Fibroblast of skin of left quadriceps (primary cell): ENCODE results near the gene TEX47.
A peak's percentile ranks its signal among the peaks of the same experiment; 100 is the strongest.

Experiments
- DNase-seq, 2 experiments: peaks; one replicate each; pipeline ENCODE4 v3.0.0-alpha.2; 2013; ENCODE audit warnings: low read depth in 2 of 2

TEX47 gene

DNA sequence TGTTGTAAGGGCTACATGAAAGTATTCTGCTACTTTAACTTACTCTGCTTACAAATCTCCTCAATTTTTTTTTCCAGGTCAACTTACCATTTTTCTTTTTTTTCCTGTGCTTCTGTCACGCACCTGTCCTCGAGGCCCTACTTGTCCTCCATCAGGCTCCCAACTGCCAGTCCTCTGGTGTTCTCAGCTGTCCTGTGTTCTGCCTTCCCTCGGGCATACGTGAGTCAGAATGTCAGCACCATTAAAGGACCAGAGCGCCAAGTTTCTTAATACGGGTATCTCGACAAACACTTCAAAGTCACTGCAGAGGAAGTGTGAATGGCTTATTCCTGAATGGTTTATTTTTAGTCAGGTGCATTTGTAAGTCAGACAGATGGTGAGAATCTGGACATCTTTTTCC, at the start of gene TEX47:
TEX47 (minus strand) TSS at position 185 of the 400 bp plus-strand sequence. CDS start 795 bp downstream, outside the sequence.
- DNase-seq: no peak

DNA sequence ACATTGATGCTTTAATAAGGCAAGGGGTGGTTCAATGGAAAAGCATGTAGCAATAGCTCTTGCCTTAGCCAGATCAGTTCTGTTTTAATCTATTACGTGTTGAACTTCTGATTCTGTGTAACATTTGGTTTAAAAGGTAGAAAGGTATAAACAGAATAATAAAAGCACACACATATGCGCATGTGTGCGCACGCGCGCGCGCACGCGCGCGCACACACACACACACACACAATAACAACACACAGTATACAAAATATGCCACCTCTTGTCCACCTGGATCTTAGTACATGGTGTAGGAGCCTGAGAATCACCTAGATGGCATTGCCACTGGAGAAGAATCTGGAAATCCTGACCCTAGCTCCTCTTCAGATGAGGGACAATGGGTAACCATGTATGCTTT, 49.6 kb upstream of the TEX47 start:
- no peak for DNase-seq

DNA sequence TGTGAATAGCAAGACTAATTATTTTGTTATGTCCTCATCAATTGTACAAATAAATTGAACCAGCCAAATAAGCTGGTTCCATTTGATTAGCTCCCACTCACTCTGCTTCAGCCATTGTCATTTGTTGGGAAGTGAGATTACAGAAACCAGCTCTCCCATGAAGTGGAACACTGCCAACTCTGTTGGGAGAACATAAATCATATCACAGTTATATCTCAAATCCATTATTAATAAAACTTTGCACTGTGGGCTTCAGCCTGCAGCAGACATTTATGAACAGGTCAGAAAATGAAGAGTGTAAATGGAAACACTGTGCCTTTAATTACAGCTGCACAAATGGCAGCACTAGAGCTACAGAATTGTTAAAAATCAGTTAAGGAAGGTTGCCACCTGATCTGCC, 46.7 kb upstream of the TEX47 start:
- no peak for DNase-seq

DNA sequence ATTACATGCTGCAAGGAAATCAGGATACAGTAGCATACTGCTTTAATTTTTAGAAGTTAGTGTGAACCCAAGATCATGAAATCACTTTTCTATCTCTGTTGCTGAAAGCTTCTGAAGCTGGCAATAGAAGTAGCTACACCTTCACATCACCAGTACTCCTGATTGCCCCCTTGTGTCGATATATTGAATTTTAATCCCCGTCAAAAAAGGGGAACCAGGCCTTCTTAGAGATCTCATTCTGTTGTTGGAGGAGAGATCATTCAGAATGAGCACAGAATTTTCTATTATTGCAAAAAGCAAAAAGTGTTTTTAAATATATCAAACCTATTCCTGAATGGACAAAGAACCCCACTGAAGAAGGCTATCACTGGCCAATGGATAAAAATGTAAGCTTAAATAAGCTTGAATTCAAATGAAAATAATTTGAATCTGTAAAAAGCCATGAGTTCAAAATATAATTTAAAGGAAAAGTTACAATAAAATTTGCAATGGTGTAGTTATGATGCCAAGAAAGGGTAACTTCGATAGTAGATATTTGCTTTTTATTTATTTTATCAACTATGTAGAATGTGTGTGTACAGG, 39.7 kb upstream of the TEX47 start:
- peak in 1 of 2 experiments; percentile 6 for DNase-seq

DNA sequence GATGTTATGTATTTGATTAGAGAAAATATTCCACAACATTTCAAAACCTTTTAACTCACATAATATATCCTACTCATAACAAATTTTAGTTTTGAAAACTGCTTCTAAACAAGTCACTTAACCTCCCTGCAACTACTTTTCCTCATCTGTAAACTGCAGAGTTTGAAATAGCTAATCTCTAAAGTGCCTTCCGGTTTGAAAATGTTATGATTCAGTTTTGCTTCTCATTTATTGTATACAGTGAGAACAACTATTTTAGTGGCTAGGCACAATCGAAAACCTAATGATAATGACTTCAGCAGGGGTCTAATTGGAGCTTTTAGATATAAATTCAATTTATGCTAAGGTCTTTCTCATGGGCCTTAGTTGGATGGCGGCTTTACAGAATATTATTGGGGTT, 30.7 kb upstream of the TEX47 start:
- no peak for DNase-seq

DNA sequence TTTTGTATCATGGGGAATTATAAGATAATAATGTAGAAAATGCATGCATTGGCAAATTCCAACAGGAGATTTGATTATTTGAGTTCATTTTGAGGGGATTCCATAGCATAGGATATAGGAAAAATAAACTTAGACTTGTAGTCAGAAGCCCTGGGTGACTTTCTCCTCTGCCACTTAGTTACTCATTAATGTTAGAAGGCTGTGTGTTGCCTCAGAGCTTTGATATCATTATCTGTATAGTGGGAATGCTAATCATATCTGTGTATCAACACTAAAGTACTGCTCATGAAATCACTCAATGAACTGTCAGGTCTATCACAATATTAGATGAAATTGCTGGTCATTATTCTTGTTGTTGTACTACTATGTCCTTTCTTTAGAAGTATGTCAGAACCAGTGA, 23.0 kb upstream of the TEX47 start:
- no peak for DNase-seq

DNA sequence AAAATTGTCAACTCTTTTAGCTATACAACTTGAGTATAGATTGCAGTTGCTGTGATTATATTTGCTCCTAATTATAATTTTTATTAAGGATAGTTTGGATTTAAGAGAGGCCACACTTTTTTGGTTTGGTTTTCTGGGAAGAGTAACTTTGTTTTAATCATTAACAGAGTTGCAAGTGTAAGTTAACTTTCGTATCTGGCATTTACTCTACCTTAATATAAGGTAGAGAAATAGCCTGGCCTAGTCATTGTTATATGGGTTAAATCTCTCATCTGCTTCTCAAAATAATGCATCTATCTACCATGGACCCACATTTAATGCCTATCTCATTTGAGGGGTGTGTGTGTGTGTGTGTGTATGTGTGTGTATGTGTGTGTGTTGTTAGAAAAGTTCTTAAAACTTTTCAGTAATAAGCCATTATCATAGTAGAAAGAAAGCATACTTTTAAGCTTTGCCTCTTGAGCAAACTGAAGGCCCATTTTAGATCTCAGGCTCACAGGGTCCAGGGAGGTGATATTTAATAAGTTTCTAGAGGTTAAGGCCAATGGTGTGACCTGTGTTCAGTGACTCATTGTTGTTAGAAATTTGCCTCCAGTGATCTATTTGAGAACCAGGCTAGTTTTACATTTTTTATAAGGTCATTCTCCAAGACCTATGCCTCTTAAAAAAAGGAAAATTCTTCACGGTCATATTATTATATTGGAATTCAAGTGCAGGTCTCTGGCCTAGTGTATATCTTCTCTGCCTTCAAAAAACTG, 10.9 kb upstream of the TEX47 start:
- DNase-seq: no peak

DNA sequence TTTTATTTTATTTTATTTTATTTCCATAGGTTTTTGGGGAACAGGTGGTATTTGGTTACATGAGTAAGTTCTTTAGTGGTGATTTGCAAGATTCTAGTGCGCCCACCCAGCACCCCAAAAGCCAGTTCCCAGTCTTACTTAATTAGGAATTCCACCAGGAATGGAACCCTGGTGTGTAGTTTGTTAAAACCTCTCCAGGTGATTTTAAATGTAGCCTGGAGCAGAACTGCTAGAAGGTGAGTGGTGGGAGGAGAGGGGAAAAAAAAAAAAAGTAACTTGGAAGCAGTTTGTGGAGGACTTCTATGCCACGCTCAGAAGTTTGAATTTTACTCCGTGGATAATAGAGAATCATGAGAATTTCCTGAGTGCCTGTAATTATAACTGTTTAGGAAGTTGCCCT, 5.5 kb upstream of the TEX47 start:
- no peak for DNase-seq

DNA sequence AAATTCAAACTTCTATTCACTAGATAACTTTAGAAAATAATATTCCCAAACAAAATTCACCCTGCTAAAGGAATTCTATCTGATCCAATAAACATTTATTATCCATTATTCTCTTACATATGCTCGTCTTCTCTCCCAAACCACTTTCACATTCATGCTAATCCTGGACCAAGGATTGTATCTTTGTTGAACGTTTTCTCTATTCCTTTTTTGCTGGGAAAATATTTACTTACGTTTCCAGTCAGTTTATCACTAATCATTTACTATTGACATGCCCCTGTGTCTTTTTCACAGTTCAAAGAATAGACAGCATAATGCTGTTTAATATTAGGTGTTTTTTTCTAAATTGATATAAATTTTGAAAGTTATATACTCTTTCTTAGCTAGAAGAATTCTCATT, 3.2 kb downstream of the TEX47 start:
- no peak for DNase-seq

DNA sequence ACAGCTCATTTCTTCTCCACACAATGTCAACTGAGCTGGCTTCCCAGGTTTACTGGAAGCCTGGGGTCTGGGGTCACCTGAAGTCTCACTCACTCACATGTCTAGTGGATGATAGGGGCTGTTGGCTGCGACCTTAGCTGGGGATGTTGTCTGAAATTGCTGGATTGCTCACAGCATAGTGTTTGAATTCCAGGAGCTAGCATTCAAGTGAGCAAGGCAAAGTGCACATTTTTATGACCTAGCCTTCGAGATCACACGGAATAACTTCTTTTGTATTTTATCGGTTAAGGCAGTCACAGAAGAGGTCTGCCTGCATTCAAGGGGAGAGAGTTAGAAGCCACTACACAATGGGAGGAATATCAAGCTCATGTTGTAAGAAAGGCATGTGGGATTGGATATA, 3.6 kb downstream of the TEX47 start:
- no peak for DNase-seq

DNA sequence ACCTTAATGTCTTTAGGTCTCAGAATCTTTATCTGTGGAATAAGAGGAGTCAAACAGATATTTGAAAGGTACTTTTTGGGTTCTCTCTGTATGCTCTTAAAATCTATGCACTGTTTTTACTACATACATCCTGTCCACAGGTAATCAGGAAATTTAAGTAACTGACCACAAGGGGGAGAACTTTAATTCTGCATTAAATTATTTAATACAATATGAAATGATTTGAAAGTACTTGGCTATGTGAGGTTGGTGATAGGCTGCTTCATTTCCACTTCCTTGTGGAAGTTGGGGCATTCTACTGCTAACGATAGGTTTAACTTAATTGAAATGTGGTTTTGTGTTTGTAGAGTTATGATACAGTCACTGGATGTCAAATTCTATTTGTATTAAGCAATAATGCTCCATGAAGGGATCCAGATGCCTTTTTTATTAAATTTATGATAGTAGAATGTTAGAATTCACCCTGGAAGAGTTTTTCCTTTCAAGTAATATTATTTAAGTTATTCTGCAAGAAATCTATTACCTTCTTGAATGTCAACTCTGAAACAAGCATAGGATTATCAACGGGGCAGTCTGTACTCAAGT, 6.0 kb downstream of the TEX47 start:
- peak in 1 of 2 experiments; percentile 1 for DNase-seq

DNA sequence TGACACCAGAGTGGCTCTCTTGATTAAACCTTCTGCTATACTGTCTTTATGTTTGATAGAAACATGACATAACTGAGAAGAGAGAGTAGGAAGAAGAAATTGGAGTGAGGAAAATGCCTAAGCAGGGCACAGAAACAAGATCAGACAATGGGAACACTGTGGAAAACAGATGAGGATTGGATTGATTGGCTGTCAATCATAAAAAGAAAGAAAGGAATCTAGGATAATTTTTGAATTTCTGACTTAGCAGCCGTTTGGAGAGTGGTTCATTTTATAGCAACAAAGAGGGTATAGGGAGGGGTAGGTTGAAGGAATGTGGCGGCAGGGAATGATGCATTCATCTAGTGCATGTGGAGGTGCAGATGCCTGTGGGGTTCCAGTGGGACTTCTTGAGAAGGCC, 7.8 kb downstream of the TEX47 start:
- DNase-seq: no peak

DNA sequence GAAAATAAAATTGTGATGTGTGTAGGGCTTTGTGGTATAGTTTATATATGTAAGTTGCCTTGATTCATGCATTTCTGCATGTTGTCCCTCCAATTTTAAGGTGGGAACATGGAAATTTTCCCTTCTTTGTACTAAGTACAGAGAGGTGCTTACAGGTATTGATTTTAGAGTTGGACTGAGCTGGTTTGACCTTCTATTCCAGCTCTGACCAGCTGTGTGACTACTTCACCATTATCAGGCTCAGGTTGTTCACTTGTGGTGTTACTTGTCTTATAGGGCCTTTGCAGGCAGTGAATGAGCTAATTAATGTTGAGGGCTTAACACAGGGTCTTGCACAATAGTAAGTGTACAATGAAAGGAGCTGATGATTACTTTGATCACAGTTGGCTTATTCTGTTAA, 19.7 kb downstream of the TEX47 start:
- DNase-seq: no peak

DNA sequence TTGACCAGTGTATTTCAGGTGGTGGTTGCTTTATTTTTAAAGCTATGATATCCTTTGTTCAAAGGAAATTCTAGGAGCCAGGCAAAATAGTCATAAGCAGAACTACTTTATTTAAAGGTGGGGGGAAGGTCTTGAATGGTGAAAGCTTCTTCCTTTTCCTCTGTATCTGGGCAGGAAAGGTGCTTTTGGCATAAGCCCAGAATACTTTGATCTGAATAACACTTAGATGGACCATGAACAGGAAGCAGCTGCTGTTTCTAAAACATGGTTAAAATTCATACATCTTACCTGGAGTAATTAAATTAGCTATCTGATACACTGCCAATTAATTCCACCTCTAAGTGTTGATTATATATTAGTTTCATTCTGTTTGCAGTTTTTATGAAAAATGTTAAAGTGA, 22.8 kb downstream of the TEX47 start:
- no peak for DNase-seq

DNA sequence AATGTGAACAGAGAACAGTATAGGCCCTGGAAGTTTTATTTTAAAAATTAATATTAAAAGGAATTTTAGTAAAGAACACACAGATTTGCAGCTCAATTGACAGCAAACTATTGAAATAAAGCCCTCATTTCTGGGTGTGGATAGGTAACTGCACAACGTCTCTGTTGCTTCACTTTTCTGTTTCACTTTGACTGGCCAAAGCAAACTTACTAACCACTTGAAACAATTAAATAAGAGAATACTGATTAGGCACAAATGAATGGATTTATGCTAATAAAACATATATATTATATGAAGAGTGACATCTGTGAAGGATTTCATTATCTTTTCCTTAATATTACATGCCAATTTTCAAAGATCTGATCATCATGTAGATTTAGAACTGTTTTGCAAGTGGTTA, 24.1 kb downstream of the TEX47 start:
- no peak for DNase-seq

DNA sequence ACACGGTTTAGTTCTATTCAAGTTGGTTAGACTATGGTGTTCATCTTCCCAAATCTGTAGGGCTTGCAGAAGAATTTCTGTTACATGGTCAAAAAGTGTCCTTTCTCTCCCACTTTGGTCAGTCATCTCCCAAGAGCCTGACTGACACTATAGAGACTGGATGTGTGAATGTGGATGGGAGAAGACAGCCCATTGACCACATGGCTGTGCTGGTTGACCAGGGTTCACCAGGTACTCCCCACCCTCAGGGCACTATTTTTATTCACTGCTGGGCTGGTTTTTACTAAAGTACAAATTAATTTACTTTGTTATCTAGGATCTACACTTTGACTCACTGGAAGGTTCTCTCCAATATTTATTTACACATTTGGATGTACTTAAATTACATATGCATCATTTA, 33.8 kb downstream of the TEX47 start:
- DNase-seq: no peak

DNA sequence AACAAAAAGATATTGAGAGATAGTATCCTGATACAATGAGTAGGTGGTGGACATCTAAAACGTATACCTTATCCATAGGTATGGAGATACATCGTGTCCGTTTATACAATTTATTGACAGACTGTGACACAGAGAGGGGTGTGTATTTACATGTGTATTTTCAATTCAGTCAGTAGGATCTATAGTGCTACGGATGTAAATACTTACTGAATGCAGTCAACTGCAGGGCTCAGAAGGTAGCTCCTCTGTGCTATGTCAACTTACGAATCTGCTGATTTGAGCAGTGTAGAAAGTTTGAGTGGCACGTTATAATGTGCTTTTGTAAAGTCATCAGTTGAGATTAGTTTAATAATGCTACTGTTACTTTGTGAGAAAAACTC, 35.4 kb downstream of the TEX47 start:
- DNase-seq: no peak

DNA sequence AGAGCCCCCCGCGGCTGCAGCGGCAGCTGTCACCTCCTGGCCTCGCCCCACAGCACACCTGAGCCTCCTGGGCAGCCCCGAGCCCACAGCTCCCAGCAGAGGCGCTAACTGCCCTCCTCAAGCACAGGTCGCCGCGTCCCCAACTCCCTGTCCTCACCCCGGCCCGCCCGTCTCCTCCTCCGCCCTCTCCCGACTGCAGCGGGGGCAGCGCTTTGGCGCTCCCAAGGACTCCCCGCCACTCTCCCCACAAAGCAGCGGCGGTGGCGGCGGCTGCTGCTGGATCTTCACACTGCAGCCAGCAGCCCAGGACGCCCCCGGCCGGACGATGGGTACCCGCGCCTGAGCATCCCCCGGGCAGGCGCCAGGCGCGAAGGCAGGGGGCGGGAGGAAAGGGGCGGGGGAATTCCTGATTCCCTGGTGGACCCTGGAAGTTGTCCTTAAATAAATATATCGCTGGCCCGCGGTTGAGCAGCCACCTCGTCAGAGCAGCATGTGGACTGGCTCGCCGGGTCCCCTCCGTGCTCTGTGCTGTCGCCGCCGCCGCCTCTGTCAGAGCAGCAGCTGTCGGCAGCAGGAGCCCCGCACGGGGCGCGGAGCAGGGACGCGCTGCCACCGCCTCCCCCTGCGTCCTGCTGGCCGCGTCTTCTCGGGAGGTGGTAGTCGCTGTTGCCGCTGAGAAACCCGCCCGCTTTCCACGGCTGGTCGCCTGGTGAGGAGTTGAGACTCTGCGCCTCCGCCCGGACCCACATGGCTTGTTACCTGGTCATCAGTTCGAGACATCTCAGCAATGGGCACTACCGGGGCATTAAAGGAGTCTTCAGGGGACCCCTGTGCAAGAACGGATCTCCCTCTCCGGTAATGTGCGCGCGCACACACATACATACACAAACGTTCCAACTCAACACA, 36.1 kb downstream of the TEX47 start, which contains the start of gene ZNF804B:
ZNF804B (plus strand) TSS at position 471 of the 906 bp plus-strand sequence; CDS start at position 748, 277 bp downstream.
- DNase-seq: no peak

DNA sequence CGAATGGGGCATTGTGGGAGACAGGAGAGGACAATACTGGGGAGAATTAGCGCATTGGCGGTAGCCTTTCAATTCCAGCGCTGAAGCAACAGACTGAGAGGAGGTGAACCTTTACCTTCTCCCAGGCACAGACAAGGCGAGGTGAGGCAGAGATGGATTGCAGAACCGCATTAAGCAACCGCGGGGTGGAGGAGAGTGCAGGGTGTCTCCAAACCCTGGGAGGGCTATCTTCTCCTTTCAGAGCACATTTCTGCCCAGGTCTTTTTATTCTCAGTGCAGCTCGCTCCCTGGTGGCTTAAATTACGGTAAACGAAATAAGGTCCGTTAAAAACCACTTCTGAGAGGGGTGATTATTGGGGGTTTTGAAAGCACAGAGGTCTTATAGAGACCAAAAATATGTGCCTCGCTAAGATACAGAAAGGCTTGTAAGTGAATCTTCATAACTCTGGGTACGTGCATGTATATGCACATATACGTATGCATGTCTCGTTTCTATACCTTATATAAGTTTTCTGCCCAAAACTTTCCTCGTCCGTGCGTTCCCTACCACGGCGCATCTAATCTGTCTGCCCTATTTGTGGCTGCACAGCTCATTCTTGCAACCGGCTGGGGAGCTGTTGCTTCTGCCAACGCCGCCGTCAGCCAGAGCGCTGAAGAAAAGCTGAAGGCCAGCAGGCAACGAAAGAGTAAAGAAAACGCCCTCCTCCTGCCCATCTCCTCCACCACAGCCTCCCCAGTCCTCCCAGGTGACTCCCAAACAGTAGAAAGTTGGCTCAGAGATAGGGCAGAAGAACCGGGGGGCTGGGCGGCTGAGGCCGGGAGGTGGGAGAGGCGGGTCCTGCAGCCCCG, 36.9 kb downstream of the TEX47 start:
- no peak for DNase-seq

DNA sequence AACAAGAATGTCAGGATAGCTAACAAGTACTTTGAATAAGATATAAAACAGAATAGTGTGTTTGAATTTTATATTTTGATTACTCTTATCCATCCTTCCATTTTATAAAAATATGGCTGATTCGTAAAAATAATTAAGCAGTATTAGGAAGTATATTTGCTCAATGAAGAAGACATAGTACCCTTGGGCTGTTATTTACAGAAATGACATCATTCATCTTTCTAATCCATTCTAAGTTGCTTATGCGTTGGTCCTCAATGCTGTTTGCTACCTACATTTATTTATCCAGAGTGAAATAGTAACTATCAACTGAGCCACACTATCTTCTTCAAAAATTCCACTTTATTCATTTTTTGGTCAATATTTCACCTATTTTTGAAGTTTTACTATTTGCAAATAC, 38.2 kb downstream of the TEX47 start:
- DNase-seq: no peak

DNA sequence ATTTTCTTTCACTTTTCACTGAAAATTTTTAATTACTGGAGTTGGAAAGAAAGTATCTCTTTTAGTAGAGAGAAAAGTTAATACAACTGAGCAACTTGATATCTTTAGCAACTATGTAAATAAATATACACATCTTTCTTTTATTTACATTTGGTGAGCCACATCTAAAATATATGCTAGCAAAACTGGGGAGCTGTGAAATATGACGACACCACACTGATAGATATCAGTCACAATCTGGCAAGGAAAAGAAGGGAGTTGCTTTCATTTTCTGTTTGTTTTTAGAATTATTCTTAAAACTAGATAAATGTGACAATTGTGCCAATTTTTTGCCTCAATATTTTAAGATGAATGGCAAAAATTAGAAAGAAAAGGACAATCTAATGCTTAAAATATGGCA, 38.7 kb downstream of the TEX47 start:
- no peak for DNase-seq
